Colonic mucosa (tissue), 4 donors: ENCODE results near the gene PRMT5. TPM values are rescaled to one million over a fixed set of nuclear protein-coding genes. Genes with fewer than 3 reads are reported as not detected.
A peak's percentile ranks its signal among the peaks of the same experiment; 100 is the strongest.

Experiments
- DNase-seq: peaks from one replicate; pipeline ENCODE4 v3.0.0-alpha.2; 2020
- H3K27ac ChIP-seq: fragments of 200-600 bp; one replicate; pipeline ENCODE4 v1.8.0; 2021
- H3K27me3 ChIP-seq: fragments of 200-600 bp; one replicate; pipeline ENCODE4 v1.8.0; 2021
- H3K36me3 ChIP-seq: fragments of 200-600 bp; one replicate; pipeline ENCODE4 v1.8.0; 2021
- H3K4me1 ChIP-seq: fragments of 200-600 bp; one replicate; pipeline ENCODE4 v1.8.0; 2021; ENCODE audit warnings: mild to moderate bottlenecking
- H3K4me3 ChIP-seq: fragments of 200-600 bp; one replicate; pipeline ENCODE4 v1.8.0; 2021
- H3K9ac ChIP-seq, 2 donors: one replicate each; pipeline ENCODE4 v1.7.0; 2013; ENCODE audit warnings: control low read depth in 2 of 2, low read depth in 2 of 2, low read length in 2 of 2
- H3K9me3 ChIP-seq: fragments of 200-600 bp; one replicate; pipeline ENCODE4 v1.8.0; 2021
- intact Hi-C: fragments of 100-400 bp; cut with DNase I; formaldehyde crosslinking; loops from one replicate; pipeline ENCODE4 v1.14.1; 2022
- total RNA-seq, 2 donors: library from RNA; stranded (reverse); fragmentation: NEBNext Ultra II Directional in 1 of 2; extraction: Animal tissue kit (Norgen Biotek cat#: 25700) in 1 of 2; gene quantifications; one replicate each; pipeline ENCODE4 v1.2.1, GENCODE V29; 2021
- TF ChIP-seq, protein P1 (sequence below): fragments of 200-600 bp; IDR thresholded peaks from one replicate; pipeline ENCODE4 v1.8.0; 2022; ENCODE audit warnings: antibody characterized with exemption, mild to moderate bottlenecking
- donor health status: healthy.
- donor health status: DM: no; HTN: no; CAD: no.
- donor health status: DM: no; HTN: no; CAD: no.

PRMT5 gene
- total RNA-seq, 2 donors from 2014 or later = 39.3 to 86.4 TPM

DNA sequence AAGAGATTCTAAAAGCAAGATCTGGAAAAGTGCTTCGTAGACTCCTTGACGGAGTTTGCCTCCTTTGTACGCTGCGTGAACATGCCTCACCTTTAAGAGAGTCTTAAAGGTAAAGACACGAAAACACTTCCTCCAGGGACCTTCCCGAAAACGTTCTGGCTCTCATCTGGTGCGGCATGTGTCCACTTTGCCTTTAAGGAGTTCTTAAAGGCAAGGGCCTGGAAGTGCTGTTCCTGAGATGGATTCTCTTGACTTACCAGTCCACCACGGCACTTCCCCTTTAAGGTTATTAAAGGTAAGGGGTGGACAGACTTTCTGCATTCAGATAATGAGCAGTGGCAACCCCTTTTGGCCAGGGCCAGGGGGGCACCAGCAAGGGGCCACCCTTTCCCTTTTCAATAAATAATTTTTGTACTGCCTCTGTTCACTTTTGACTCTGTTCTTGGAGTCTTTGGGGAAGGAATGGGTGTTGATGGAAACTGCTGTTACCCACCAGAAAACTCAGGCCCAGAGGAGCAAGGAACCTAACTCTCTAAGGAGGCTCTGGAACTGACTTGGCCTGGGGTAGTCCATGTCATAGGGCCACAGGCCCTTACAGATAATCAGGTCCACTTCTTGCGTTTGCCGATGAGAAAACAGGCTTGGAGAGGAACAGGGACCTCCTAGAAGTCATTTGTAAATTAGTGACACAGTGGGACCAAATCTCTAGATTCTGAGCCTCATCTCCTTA, 41.8 kb downstream of the PRMT5 start:
- DNase-seq = peak; percentile 77
- H3K4me1 ChIP-seq = peaks cover 3% of the 10 kb centered on the region
- H3K36me3 ChIP-seq = no peaks in the 10 kb centered on the region
- peak overlapping the region; percentile 82 for H3K27ac ChIP-seq
- H3K4me3 ChIP-seq = peak overlapping the region; percentile 53
- H3K9ac ChIP-seq = peak overlapping the region in 1 of 2 donors; percentile 74
- H3K9me3 ChIP-seq = no peaks in the 10 kb centered on the region
- intact Hi-C loops = no loop called here
- no peaks in the 10 kb centered on the region for H3K27me3 ChIP-seq
- TF ChIP-seq, protein P1, sequence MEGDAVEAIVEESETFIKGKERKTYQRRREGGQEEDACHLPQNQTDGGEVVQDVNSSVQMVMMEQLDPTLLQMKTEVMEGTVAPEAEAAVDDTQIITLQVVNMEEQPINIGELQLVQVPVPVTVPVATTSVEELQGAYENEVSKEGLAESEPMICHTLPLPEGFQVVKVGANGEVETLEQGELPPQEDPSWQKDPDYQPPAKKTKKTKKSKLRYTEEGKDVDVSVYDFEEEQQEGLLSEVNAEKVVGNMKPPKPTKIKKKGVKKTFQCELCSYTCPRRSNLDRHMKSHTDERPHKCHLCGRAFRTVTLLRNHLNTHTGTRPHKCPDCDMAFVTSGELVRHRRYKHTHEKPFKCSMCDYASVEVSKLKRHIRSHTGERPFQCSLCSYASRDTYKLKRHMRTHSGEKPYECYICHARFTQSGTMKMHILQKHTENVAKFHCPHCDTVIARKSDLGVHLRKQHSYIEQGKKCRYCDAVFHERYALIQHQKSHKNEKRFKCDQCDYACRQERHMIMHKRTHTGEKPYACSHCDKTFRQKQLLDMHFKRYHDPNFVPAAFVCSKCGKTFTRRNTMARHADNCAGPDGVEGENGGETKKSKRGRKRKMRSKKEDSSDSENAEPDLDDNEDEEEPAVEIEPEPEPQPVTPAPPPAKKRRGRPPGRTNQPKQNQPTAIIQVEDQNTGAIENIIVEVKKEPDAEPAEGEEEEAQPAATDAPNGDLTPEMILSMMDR = no peak

DNA sequence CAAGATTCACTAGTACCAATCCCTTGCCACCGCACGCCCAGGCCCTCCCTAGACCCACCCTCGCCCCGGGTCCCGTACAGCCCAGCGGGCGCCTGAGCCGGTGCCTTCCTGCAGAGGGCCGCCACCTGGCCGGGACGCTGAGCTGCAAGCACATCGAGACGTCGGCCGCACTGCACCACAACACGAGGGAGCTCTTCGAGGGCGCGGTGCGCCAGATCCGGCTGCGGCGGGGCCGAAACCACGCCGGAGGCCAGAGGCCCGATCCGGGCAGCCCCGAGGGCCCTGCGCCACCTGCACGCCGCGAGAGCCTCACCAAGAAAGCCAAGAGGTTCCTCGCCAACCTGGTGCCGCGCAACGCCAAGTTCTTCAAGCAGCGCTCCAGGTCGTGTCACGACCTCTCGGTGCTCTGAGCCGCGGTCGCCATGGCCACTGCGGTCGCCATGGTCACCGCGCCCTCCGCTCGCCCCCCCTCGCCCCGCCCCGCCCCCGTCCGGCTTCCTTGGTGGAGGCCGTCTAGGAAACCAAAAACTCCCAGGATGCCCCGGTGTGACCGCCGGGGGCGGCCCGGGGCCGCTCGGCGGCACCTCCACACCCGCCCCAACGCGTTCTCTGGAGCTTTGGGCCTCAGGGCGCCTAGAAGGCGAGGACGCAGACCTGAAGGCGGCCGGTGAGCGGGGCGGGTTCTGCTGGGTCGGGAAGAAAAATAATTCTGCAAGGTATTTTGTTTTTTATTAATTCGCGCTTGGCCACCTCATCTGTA, 42.5 kb downstream of the PRMT5 start:
- TF ChIP-seq, protein P1 = no peak
- Histone ChIP-seq H3K9ac (peak overlapping the region; percentile 47 to 74), H3K27me3 (no peaks in the 10 kb centered on the region), H3K9me3 (no peaks in the 10 kb centered on the region), H3K4me1 (peaks cover 3% of the 10 kb centered on the region), H3K36me3 (no peaks in the 10 kb centered on the region), H3K27ac (peak overlapping the region; percentile 82), H3K4me3 (peak overlapping the region; percentile 53)
- DNase-seq = peak; percentile 88
- intact Hi-C loops = no loop called here

DNA sequence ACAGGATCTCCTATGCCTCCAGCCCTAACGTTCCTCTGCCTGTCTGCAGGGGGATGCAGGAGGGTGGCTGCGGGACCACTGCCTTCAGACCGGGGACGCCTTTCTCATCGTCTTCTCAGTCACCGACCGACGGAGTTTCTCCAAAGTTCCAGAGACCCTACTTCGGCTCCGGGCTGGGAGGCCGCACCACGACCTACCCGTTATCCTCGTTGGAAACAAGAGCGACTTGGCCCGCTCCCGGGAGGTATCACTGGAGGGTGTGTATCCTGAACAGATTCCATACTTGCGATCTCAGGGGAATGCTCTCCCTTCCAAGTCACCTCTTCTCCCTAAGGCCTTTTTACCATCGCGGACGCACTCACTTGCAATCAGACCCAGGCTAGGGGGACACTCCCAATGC, 43.2 kb downstream of the PRMT5 start:
- Histone ChIP-seq H3K4me3 (peak overlapping the region; percentile 53), H3K36me3 (no peaks in the 10 kb centered on the region), H3K9me3 (no peaks in the 10 kb centered on the region), H3K4me1 (peaks cover 3% of the 10 kb centered on the region), H3K27me3 (no peaks in the 10 kb centered on the region), H3K27ac (peak overlapping the region; percentile 82), H3K9ac (peak overlapping the region in 1 of 2 donors; percentile 74)
- DNase-seq = no peak
- intact Hi-C loops = no loop called here
- TF ChIP-seq, protein P1 = no peak

DNA sequence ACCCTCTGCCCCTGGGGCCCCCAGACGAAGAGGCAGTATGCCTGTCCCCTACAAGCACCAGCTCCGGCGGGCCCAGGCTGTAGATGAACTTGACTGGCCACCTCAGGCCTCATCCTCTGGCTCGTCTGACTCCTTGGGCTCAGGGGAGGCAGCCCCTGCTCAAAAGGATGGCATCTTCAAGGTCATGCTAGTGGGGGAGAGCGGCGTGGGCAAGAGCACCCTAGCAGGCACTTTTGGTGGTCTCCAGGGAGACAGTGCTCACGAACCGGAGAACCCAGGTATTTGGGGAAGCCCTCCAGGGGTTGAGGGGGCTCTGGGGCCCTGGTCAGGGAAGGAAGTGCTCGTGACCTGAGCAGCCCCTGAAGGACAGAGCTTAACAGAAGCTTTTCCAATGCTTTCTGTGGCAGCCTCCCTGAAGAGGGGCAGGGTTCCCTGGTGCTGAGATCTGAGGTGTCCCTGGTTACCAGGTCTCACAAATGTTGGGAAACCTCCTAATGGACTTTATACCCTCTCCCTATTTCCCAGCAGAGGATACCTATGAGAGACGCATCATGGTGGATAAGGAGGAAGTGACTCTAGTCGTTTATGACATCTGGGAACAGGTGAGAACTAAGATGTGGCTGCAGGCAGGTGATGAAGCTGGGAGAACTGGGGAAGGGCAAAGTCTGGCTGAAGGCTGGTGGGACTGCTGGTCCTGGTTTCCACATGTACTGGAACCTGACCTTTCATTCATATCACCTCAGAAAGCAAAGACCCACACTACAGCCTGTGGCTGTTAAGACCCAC, 44.2 kb downstream of the PRMT5 start:
- Histone ChIP-seq H3K9ac (no peak overlapping the region), H3K27ac (no peak overlapping the region), H3K4me1 (peaks cover 3% of the 10 kb centered on the region), H3K9me3 (no peaks in the 10 kb centered on the region), H3K36me3 (no peaks in the 10 kb centered on the region), H3K27me3 (no peaks in the 10 kb centered on the region), H3K4me3 (no peak overlapping the region)
- DNase-seq = no peak
- intact Hi-C loops = no loop called here
- TF ChIP-seq, protein P1 = no peak

DNA sequence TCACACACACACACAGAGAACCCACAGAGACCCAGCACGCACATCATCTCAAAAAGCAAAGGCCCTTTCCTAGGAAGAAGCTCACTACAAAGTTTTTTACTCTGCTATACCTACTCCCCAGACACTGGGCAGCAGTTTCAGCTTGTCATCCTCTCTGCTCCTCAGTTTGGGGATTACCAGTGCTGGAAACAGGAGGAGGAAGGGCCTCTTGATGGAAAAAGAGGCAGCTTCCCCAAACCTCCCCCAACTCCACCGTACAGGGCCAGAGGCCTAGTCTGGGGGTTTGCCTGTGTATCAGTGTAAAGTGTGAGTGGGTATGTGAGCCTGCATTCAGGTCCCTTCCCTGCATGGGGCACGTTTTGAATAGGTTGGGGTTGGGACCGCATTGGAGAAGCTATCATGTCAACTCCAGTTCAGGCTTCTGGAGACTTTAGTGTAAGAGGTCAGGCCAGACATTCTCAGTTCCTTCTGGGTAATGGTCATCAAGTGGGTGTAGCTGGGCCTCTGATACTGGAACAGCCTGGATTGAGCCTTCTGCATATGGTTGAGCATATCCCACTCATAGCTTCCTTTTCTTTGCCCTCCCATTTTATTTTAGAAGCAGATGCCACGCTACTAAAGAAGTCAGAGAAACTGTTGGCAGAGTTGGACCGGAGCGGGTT, 45.0 kb downstream of the PRMT5 start:
- Histone ChIP-seq H3K9me3 (no peaks in the 10 kb centered on the region), H3K9ac (no peak overlapping the region), H3K4me1 (peaks cover 3% of the 10 kb centered on the region), H3K4me3 (no peak overlapping the region), H3K36me3 (no peaks in the 10 kb centered on the region), H3K27me3 (no peaks in the 10 kb centered on the region), H3K27ac (no peak overlapping the region)
- DNase-seq = no peak
- TF ChIP-seq, protein P1 = no peak
- intact Hi-C loops = no loop called here
